H1 (cell line): Measurements from ENCODE around the gene PXN. TPM values are rescaled to one million over a fixed set of nuclear protein-coding genes. Genes with fewer than 3 reads are reported as not detected.

Source experiments
- CTCF ChIA-PET: fragments of 300-600 bp; sonication (Branson Sonifier 250); formaldehyde crosslinking; loops from one replicate; lab custom pipeline; 2021; ENCODE audit not compliant: partially characterized antibody; lab: Charles Lee
- POLR2A ChIA-PET: fragments of 300-600 bp; sonication (Branson Sonifier 250); formaldehyde crosslinking; loops from one replicate; lab custom pipeline; 2021; ENCODE audit warnings: inconsistent platforms; ENCODE audit not compliant: partially characterized antibody; lab: Charles Lee
- DNase-seq, 2 experiments: peaks; one replicate each; pipeline versions ENCODE4 v3.0.0 to v3.0.0-alpha.2; 2010 to 2022; ENCODE audit warnings: low spot score in 2 of 2, low read depth in 1 of 2, mixed read lengths in 1 of 2
- FAIRE-seq: peaks from 2 replicates; lab custom pipeline; 2011; peaks lifted over from hg19 to GRCh38; lab: Jason Lieb, UNC
- H2AFZ ChIP-seq: 2 replicates; pipeline ENCODE4 v1.8.1; 2012; ENCODE audit warnings: low read length, inconsistent platforms
- H2AK5ac ChIP-seq: 2 replicates; pipeline ENCODE4 v1.6.1; 2013; ENCODE audit warnings: low read depth, low read length
- H2BK120ac ChIP-seq: replicated peaks from 2 replicates; pipeline ENCODE3; 2013; ENCODE audit warnings: low read depth, low read length, inconsistent platforms
- H2BK12ac ChIP-seq: 2 replicates; pipeline ENCODE4 v1.6.1; 2013; ENCODE audit warnings: low read depth, low read length
- H2BK15ac ChIP-seq: 2 replicates; pipeline ENCODE4 v1.6.1; 2013; ENCODE audit warnings: low read length
- H2BK20ac ChIP-seq: 2 replicates; pipeline ENCODE4 v1.6.1; 2013; ENCODE audit warnings: low read length
- H2BK5ac ChIP-seq: 2 replicates; pipeline ENCODE4 v1.6.1; 2013; ENCODE audit warnings: low read depth, low read length
- H3K14ac ChIP-seq: 2 replicates; pipeline ENCODE4 v1.6.1; 2013; ENCODE audit warnings: inconsistent platforms; ENCODE audit not compliant: insufficient read length
- H3K18ac ChIP-seq: 2 replicates; pipeline ENCODE4 v1.6.1; 2013; ENCODE audit warnings: low read length; ENCODE audit errors: extremely low read depth
- H3K23ac ChIP-seq: 2 replicates; pipeline ENCODE4 v1.6.1; 2013; ENCODE audit warnings: inconsistent platforms; ENCODE audit not compliant: insufficient read length
- H3K23me2 ChIP-seq: 2 replicates; pipeline ENCODE4 v1.6.1; 2013; ENCODE audit warnings: low read depth, low read length
- H3K27ac ChIP-seq: 2 replicates; pipeline ENCODE4 v1.6.1; 2011; ENCODE audit warnings: low read depth, low read length, inconsistent platforms
- H3K27me3 ChIP-seq, 4 experiments: replicated peaks in 1 of 4; 1 replicate in 1 of 4; 2 replicates in 3 of 4; pipeline versions ENCODE4 v1.6.1 to v1.8.1; 2011 to 2013; ENCODE audit warnings: low read length in 3 of 4, mild to moderate bottlenecking in 3 of 4, inconsistent platforms in 2 of 4, mixed read lengths in 2 of 4, moderate library complexity in 1 of 4; ENCODE audit not compliant: control insufficient read depth in 3 of 4, insufficient read depth in 3 of 4; ENCODE audit errors: extremely low read depth in 1 of 4
- H3K36me3 ChIP-seq, 4 experiments: 2 replicates each; pipeline versions ENCODE4 v1.6.1 to v1.8.1; 2011 to 2013; ENCODE audit warnings: mild to moderate bottlenecking in 4 of 4, low read length in 3 of 4, moderate library complexity in 2 of 4, control low read depth in 1 of 4, inconsistent platforms in 1 of 4; ENCODE audit not compliant: insufficient read depth in 4 of 4, control insufficient read depth in 2 of 4
- H3K4ac ChIP-seq: replicated peaks from 2 replicates; pipeline ENCODE3; 2013; ENCODE audit warnings: low read length, low read depth, mixed read lengths, inconsistent platforms; ENCODE audit not compliant: insufficient read length
- H3K4me1 ChIP-seq, 4 experiments: replicated peaks in 1 of 4; 1 replicate in 1 of 4; 2 replicates in 3 of 4; pipeline versions ENCODE4 v1.6.1 to v1.8.1; 2011 to 2013; ENCODE audit warnings: low read length in 3 of 4, inconsistent platforms in 2 of 4, mixed read lengths in 1 of 4; ENCODE audit not compliant: insufficient read depth in 4 of 4, control insufficient read depth in 3 of 4
- H3K4me2 ChIP-seq, 2 experiments: 2 replicates each; pipeline versions ENCODE4 v1.6.1 to v1.8.1; 2011 to 2013; ENCODE audit warnings: low read depth in 2 of 2, low read length in 2 of 2, control low read depth in 1 of 2, inconsistent platforms in 1 of 2, mild to moderate bottlenecking in 1 of 2; ENCODE audit not compliant: insufficient read depth in 1 of 2
- H3K4me3 ChIP-seq, 4 experiments: fragments of 200-600, 300-600 bp in 1 of 4; sonication (generic), shearing (Covaris generic), sonication (Bioruptor Twin) in 1 of 4; 2 replicates each; pipeline versions ENCODE4 v1.5.1 to v1.8.1; 2011 to 2016; ENCODE audit warnings: low read length in 4 of 4, low read depth in 3 of 4, control low read depth in 2 of 4, inconsistent platforms in 2 of 4, mild to moderate bottlenecking in 2 of 4, mixed read lengths in 1 of 4, moderate library complexity in 1 of 4; ENCODE audit not compliant: insufficient read depth in 2 of 4; ENCODE audit errors: extremely low read depth in 1 of 4
- H3K56ac ChIP-seq: replicated peaks from 2 replicates; pipeline ENCODE3; 2013; ENCODE audit warnings: low read depth, mild to moderate bottlenecking, mixed read lengths, low read length, inconsistent platforms; ENCODE audit not compliant: insufficient read length
- H3K79me1 ChIP-seq: 2 replicates; pipeline ENCODE4 v1.6.1; 2013; ENCODE audit warnings: low read depth, low read length, control low read depth
- H3K79me2 ChIP-seq, 2 experiments: 2 replicates each; pipeline versions ENCODE4 v1.6.1 to v1.8.1; 2012 to 2013; ENCODE audit warnings: low read length in 2 of 2, mild to moderate bottlenecking in 2 of 2, inconsistent platforms in 1 of 2; ENCODE audit not compliant: insufficient read depth in 2 of 2, control insufficient read depth in 1 of 2
- H3K9ac ChIP-seq, 4 experiments: replicated peaks in 1 of 4; 1 replicate in 1 of 4; 2 replicates in 3 of 4; pipeline versions ENCODE4 v1.6.1 to v1.8.1; 2011 to 2013; ENCODE audit warnings: low read depth in 3 of 4, low read length in 3 of 4, control low read depth in 2 of 4, mild to moderate bottlenecking in 2 of 4, moderate library complexity in 2 of 4, inconsistent platforms in 1 of 4; ENCODE audit errors: extremely low read depth in 1 of 4
- H3K9me3 ChIP-seq, 2 experiments: 2 replicates each; pipeline versions ENCODE4 v1.6.1 to v1.8.1; 2012 to 2013; ENCODE audit warnings: mild to moderate bottlenecking in 2 of 2, moderate library complexity in 2 of 2, control low read depth in 1 of 2, inconsistent platforms in 1 of 2, low read depth in 1 of 2, low read length in 1 of 2, mixed read lengths in 1 of 2; ENCODE audit not compliant: insufficient read depth in 2 of 2
- H4K20me1 ChIP-seq, 2 experiments: replicated peaks in 1 of 2; 2 replicates each; pipeline versions ENCODE3 to v1.8.1; 2011 to 2013; ENCODE audit warnings: inconsistent platforms in 2 of 2, low read length in 2 of 2, mild to moderate bottlenecking in 1 of 2; ENCODE audit not compliant: insufficient read depth in 2 of 2, control insufficient read depth in 1 of 2
- H4K5ac ChIP-seq: 2 replicates; pipeline ENCODE4 v1.6.1; 2013; ENCODE audit warnings: low read length, low read depth, mixed read lengths, inconsistent platforms; ENCODE audit not compliant: insufficient read length
- H4K8ac ChIP-seq: 2 replicates; pipeline ENCODE4 v1.8.0; 2013; ENCODE audit warnings: mild to moderate bottlenecking, moderate library complexity, low read length, inconsistent platforms; ENCODE audit not compliant: insufficient read depth; ENCODE audit errors: extremely low read depth
- H4K91ac ChIP-seq: replicated peaks from 2 replicates; pipeline ENCODE3; 2013; ENCODE audit warnings: low read length, mixed read lengths, inconsistent platforms; ENCODE audit not compliant: insufficient read length
- CHD1 ChIP-seq: IDR thresholded peaks from 2 replicates; pipeline ENCODE4 v1.6.1; 2012; ENCODE audit warnings: low read depth, low read length, improper control_type of control experiment
- CREB1 ChIP-seq: IDR thresholded peaks from 2 replicates; pipeline ENCODE4 v1.6.1; 2012; ENCODE audit warnings: inconsistent platforms
- POLR2AphosphoS5 ChIP-seq: IDR thresholded peaks from 2 replicates; pipeline ENCODE4 v1.6.1; 2011; ENCODE audit warnings: low read depth, low read length
- WGBS, 2 experiments: shearing (Covaris generic) in 1 of 2; methylation state at CpG; one replicate each; pipeline versions ENCODE4 v1.1.6 to v1.1.7; 2013 to 2015; ENCODE audit warnings: low lambda C conversion rate in 2 of 2, mixed read lengths in 2 of 2, inconsistent platforms in 1 of 2, low coverage in 1 of 2, missing lambda C conversion rate in 1 of 2; ENCODE audit not compliant: insufficient replicate concordance in 2 of 2, insufficient coverage in 1 of 2, insufficient read length in 1 of 2; ENCODE audit errors: extremely low coverage in 1 of 2, missing lambda C conversion rate in 1 of 2; 5-methylcytosine and 5-hydroxymethylcytosine counted together
- polyA plus RNA-seq, 7 experiments: library from polyadenylated mRNA; depleted of rRNA in 3 of 7; stranded (reverse) in 5 of 7; unstranded in 2 of 7; fragments of >200 nt in 5 of 7; fragments of 200-250 nt in 2 of 7; gene quantifications; 1 replicate in 5 of 7; 2 replicates in 1 of 7; 4 replicates in 1 of 7; pipeline versions ENCODE4 v1.2.1 to v1.2.3, GENCODE V29; 2011 to 2013; ENCODE audit warnings: missing spikeins in 2 of 7, mixed read lengths in 2 of 7
- total RNA-seq: library from RNA; stranded (reverse); fragmentation: NEBNext Ultra II Directional; extraction: Animal tissue kit (Norgen Biotek cat#: 25700); gene quantifications from 2 replicates; pipeline ENCODE4 v1.2.1, GENCODE V29; 2021

Gene PXN
- total and polyA plus RNA-seq, 2 of the 8 experiments (the other 6 are each of a cell fraction or from before 2014, with no cell fraction given): 51.0 to 105 TPM

DNA sequence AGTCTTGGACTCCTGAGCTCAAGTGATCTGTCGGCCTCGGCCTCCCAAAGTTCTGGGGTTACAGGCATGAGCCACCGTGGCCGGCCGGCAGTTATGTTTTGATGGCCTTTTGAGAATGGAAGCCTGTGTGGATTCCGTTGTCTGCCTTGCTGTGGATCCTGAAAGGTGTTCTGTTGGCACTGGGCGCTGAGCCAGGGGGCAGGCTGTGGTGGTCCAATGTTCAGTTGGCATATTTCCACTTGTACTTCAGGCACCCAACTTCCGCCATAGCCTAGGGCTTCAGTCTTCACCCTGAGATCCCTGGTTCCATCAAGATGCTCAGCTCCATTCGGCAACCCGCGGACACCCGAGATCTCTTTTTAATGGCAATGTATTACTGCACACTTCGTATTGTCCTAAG, 58.3 kb downstream of the PXN start:
- no peak for DNase-seq
- Histone ChIP-seq H3K4me2 (no peak overlapping the region), H4K5ac (no peak overlapping the region), H3K4ac (no peak overlapping the region), H2AFZ (no peak overlapping the region), H3K4me3 (no peak overlapping the region), H3K23me2 (no peaks in the 10 kb centered on the region), H2BK5ac (no peak overlapping the region), H2BK15ac (no peak overlapping the region), H3K9me3 (no peaks in the 10 kb centered on the region), H2BK12ac (no peak overlapping the region), H3K79me2 (peaks cover 0 to 3% of the 10 kb centered on the region in 2 experiments; a peak in 2 of 4 replicates), H4K20me1 (no peaks in the 10 kb centered on the region), H3K18ac (no peak overlapping the region), H4K8ac (no peak overlapping the region), H3K9ac (no peak overlapping the region), H3K56ac (no peak overlapping the region), H3K27ac (no peak overlapping the region), H3K14ac (no peak overlapping the region), H3K79me1 (no peaks in the 10 kb centered on the region), H2BK20ac (no peak overlapping the region), H2BK120ac (no peak overlapping the region), H3K36me3 (peaks cover 7 to 41% (median 26%) of the 10 kb centered on the region in 4 experiments), H3K4me1 (peaks cover 0 to 2% (median 0%) of the 10 kb centered on the region in 4 experiments; a peak in 1 of 7 replicates), H4K91ac (no peak overlapping the region), H3K23ac (no peak overlapping the region), H2AK5ac (no peak overlapping the region), H3K27me3 (no peaks in the 10 kb centered on the region)
- CTCF ChIA-PET: interaction anchor here (0.8 to 1.9 kb wide), 4 partner anchors 8 to 56 kb away, joined by 3 to 6 read pairs (median 4); no protein-coding TSS in a partner anchor
- TF ChIP-seq POLR2AphosphoS5: 0 out of 2 replicates have a peak, but pooled peaks have one; percentile 18
- TF ChIP-seq CHD1: no peak
- no peak for TF ChIP-seq CREB1
- POLR2A ChIA-PET: interaction anchor here (29.0 to 88.3 kb wide), 3 partner anchors 8 to 60 kb away, joined by 1305 to 4270 read pairs (median 1305); partner anchors contain the start of genes GCN1, PXN, RNU4-1 and RNU4-2
- WGBS, 2 experiments: 96% methylated on average over 13 of the region's 13 CpGs; no CpG with 5 or more reads in 1 of the 2 experiments
- FAIRE-seq: no peak
